ENCODE results near the gene SIX1. TPM values are rescaled to one million over a fixed set of nuclear protein-coding genes. Genes with fewer than 3 reads are reported as not detected.

SIX1 gene
- total RNA-seq, 2 donors from 2014 or later: not detected

DNA sequence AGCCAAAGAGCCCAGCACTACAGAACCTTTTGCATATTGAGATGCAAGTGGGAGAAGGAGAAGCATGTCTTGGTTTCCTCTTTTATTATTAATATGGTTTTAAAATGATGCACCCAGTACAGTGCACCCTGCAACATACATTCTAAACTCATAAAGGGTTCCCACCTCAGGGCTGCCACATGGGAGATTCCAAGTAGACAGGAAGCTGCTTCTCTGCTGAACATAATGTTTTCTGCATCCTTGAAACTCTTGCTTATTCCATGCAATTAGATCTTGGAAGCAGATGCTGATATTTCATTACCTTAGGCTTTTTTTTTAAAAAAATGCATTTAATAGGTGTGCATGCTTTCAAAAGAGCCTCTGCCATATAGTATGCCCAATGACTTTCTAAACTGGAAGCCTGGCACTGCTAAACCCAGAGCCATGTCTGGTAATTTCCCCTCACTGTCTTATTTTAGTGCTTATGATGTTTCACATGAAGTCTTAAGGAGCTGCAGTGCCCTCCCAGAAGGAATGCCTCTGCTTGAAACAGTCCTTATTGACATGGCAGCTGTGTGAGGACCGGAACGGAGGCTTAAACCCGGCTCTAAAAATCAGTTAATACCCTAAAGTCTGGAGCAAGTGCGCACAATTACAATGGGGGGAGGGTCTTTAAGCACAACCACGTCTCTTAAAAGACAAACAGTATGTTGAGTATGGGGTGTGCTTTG, 2.0 kb upstream of the SIX1 start:
- no peak overlapping the region for H3K27ac Mint-ChIP-seq
- no peak for ATAC-seq

DNA sequence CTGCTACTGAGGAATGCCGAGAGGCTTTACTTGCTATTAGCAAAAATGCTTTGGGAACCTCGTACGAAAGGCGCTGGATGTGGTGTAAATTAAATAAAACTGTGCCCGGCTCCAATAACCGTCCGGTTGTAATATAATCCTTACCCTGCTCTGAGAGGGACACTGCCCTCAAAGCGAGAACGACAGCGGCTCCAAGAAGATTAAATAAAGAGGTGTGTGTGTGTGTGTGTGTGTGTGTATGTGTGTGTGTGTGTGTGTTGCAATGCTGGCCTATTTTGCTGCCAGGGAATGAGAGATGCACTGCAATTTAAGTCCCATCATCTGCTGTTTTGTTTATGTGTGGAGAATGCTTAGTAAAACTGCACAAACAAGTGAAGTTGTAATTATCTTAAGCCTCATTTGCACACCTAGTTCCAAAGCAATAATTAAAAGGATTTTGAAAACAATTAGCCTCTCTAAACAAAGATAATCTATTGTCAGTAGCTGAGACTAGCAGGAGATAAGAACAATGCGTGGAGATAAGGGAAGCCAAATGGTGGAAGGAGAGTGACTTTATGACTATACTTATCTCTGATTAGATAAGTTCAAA, 1.2 kb upstream of the SIX1 start:
- Mint-ChIP-seq H3K4me3 (peak overlapping the region; percentile 46), H3K36me3 (no peaks in the 10 kb centered on the region)
- no peak for ATAC-seq

More for the DNA sequence above, 2.0 kb upstream of the SIX1 start:
- H3K4me1 Mint-ChIP-seq (ENCODE audit: low read depth in 2 of 2): peaks cover 34 to 36% of the 10 kb centered on the region in 2 donors
- H3K36me3 Mint-ChIP-seq: no peaks in the 10 kb centered on the region
- DNase-seq (ENCODE audit: low spot score): no peak
- H3K9me3 Mint-ChIP-seq: no peaks in the 10 kb centered on the region
- peaks cover 74 to 83% of the 10 kb centered on the region in 2 donors for H3K27me3 Mint-ChIP-seq
- H3K4me3 Mint-ChIP-seq: no peak overlapping the region

GRCh38 chr14:60649875-60650372, 647 bp upstream of the SIX1 start:
- Mint-ChIP-seq H3K27me3 (peaks cover 71 to 83% of the 10 kb centered on the region in 2 donors), H3K4me3 (peak overlapping the region; percentile 46), H3K27ac (no peak overlapping the region), H3K36me3 (no peaks in the 10 kb centered on the region), H3K9me3 (no peaks in the 10 kb centered on the region), H3K4me1 (ENCODE audit: low read depth in 2 of 2) (peaks cover 28 to 32% of the 10 kb centered on the region in 2 donors)
- DNase-seq (ENCODE audit: low spot score): no peak
- no peak for ATAC-seq

More for the DNA sequence above, 1.2 kb upstream of the SIX1 start:
- Mint-ChIP-seq H3K9me3 (no peaks in the 10 kb centered on the region), H3K4me1 (ENCODE audit: low read depth in 2 of 2) (peaks cover 28 to 34% of the 10 kb centered on the region in 2 donors), H3K27me3 (peaks cover 72 to 83% of the 10 kb centered on the region in 2 donors), H3K27ac (no peak overlapping the region)
- no peak for DNase-seq (ENCODE audit: low spot score)

- Mint-ChIP-seq H3K4me3 (peak overlapping the region; percentile 50), H3K27ac (no peak overlapping the region), H3K27me3 (peaks cover 69 to 83% of the 10 kb centered on the region in 2 donors), H3K9me3 (no peaks in the 10 kb centered on the region), H3K36me3 (no peaks in the 10 kb centered on the region), H3K4me1 (ENCODE audit: low read depth in 2 of 2) (peaks cover 15 to 25% of the 10 kb centered on the region in 2 donors)
- ATAC-seq (peak in 1 of 2 donors; percentile 3), DNase-seq (ENCODE audit: low spot score) (no peak)
These were observed 886 bp downstream of the SIX1 start for GRCh38 chr14:60648249-60648933.

- Mint-ChIP-seq H3K36me3 (no peaks in the 10 kb centered on the region), H3K27ac (no peak overlapping the region), H3K4me1 (ENCODE audit: low read depth in 2 of 2) (peaks cover 12 to 24% of the 10 kb centered on the region in 2 donors), H3K27me3 (peaks cover 67 to 85% of the 10 kb centered on the region in 2 donors), H3K9me3 (no peaks in the 10 kb centered on the region), H3K4me3 (peak overlapping the region; percentile 50)
- ATAC-seq (no peak), DNase-seq (ENCODE audit: low spot score) (no peak)
These were observed 1.4 kb downstream of the SIX1 start for GRCh38 chr14:60647837-60648248.

- Mint-ChIP-seq H3K9me3 (no peaks in the 10 kb centered on the region), H3K4me3 (peak overlapping the region; percentile 50), H3K36me3 (no peaks in the 10 kb centered on the region), H3K27ac (no peak overlapping the region), H3K27me3 (peaks cover 67 to 86% of the 10 kb centered on the region in 2 donors), H3K4me1 (ENCODE audit: low read depth in 2 of 2) (peaks cover 12 to 24% of the 10 kb centered on the region in 2 donors)
- DNase-seq (ENCODE audit: low spot score) (no peak), ATAC-seq (no peak)
These were observed 2.0 kb downstream of the SIX1 start for GRCh38 chr14:60647081-60647836.

DNA sequence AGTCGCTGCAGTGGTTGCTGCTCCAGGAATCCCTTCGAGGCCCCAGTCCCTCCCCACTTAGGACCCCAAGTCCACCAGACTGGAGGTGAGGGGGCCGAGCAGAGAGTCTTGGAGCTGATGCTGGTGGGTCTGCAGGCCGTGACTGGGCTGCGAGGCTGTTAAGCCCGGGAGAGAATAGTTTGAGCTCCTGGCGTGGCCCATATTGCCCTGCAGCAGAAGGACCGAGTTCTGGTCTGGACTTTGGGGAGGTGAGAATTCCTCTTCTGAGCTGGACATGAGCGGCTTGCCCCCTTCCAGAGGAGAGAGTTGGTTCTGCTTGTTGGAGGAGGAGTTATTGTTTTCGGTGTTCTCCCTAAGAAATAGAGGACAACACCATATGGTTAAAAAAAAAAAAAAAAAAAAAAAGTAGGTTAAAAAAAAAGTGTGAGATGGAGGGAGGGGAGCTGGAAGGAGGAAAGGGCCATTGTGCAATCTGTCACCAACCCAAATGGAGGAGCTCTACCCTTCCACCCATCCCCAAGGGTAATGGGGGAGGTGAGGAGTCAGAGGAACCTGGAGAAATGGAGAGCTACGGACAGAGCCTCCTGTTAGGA, 3.0 kb downstream of the SIX1 start:
- Mint-ChIP-seq H3K4me3 (no peak overlapping the region), H3K27me3 (peaks cover 65 to 83% of the 10 kb centered on the region in 2 donors), H3K36me3 (no peaks in the 10 kb centered on the region), H3K27ac (no peak overlapping the region), H3K4me1 (ENCODE audit: low read depth in 2 of 2) (peaks cover 8 to 20% of the 10 kb centered on the region in 2 donors), H3K9me3 (no peaks in the 10 kb centered on the region)
- ATAC-seq (no peak), DNase-seq (ENCODE audit: low spot score) (no peak)

DNA sequence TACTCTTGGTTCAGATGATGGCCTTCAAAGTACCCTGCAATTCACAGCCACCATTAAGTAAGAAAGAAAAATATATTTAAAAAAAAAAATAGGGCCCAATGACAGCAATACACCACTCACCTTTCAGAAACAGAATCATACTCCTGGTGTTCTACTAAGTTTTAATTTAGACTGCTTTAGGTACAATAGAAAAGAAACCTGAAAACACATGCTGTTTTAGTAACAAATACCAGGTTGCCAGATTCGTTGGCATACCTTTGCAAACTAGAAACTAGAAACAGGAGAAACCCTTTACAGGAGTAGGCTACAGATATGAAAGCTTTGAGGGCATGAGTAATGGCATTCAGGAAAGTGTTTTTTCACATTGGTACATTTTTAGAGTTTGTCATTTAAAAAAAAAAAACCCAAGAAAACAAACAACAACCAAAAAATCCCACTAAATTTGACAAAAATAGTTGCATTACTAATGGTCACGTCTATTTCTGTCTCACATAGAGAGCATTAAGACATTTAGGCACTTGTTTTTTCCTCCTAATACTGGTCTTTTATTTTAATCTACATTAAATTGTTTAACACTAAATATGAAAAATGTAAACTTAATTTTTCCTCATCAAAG, 4.0 kb downstream of the SIX1 start:
- peaks cover 7 to 19% of the 10 kb centered on the region in 2 donors for H3K4me1 Mint-ChIP-seq (ENCODE audit: low read depth in 2 of 2)
- peaks cover 67 to 83% of the 10 kb centered on the region in 2 donors for H3K27me3 Mint-ChIP-seq
- H3K4me3 Mint-ChIP-seq: no peak overlapping the region
- H3K36me3 Mint-ChIP-seq: no peaks in the 10 kb centered on the region
- ATAC-seq (no peak), DNase-seq (ENCODE audit: low spot score) (no peak)
- no peak overlapping the region for H3K27ac Mint-ChIP-seq
- H3K9me3 Mint-ChIP-seq: no peaks in the 10 kb centered on the region

DNA sequence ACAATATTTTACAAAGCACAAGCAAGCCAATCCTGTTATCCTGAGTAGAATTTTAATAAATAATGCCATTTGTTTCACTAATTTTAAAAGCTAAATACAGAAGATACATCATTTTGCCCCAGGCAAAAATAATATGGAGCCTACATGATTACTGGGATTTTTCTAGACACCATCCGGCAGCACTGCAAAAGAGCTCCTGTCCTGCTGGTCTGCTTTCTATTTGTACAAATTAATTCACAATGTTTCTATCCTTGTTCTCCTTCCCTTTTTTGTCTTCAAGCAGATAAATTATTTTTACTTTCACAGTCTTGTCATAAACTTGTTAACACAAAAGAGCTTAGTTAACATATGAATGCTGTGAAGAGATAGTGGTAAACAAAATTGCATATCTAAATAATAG, 4.6 kb downstream of the SIX1 start:
- Mint-ChIP-seq H3K4me1 (ENCODE audit: low read depth in 2 of 2) (peaks cover 7 to 15% of the 10 kb centered on the region in 2 donors), H3K36me3 (no peaks in the 10 kb centered on the region), H3K4me3 (no peak overlapping the region), H3K9me3 (no peaks in the 10 kb centered on the region), H3K27ac (no peak overlapping the region), H3K27me3 (peaks cover 64 to 83% of the 10 kb centered on the region in 2 donors)
- DNase-seq (ENCODE audit: low spot score): no peak
- no peak for ATAC-seq

DNA sequence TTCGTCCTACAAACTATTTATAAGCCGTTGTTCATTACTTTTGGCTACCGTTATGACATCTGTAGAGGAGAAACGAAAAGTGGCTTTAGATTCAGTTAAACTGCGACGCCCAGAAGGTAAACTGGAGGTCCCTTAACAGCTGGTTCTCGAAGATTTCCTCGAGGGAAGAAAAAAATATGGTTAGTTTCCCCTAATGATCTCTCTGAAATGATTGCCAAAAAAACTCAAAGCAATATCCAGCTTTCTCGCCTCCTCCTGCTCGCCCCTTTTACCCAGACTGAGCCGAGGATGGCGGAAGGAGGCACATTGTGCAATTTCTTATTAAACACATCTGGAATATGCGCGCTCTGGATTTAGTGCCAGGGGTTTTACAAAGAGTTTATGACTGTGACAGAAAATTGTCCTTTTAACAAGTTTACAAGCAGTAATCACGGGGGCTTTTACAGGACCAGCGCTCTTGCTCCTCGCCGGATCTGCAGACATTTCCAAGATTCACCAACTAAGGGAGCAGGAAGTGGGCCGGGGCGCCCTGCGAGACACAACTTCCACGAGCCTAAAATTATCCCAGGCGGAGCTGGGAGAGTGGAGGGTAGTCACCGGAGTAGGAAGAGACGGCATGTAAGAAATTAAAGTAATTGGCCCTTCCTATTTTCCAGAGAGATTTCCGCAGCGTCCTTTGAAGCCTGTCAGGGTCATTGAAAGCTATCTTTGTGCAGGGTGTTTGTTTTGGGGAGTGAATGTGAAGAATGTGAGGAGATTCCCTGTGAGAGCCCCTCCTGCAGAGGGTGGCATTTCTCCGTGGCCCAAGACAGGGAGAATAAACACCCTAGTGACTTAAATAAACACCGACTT, 5.6 kb downstream of the SIX1 start:
- H3K4me1 Mint-ChIP-seq (ENCODE audit: low read depth in 2 of 2): peaks cover 7 to 15% of the 10 kb centered on the region in 2 donors
- no peaks in the 10 kb centered on the region for H3K9me3 Mint-ChIP-seq
- DNase-seq (ENCODE audit: low spot score) (no peak), ATAC-seq (no peak)
- H3K4me3 Mint-ChIP-seq: peak overlapping the region; percentile 17
- H3K36me3 Mint-ChIP-seq: no peaks in the 10 kb centered on the region
- no peak overlapping the region for H3K27ac Mint-ChIP-seq
- H3K27me3 Mint-ChIP-seq: peaks cover 68 to 91% of the 10 kb centered on the region in 2 donors

DNA sequence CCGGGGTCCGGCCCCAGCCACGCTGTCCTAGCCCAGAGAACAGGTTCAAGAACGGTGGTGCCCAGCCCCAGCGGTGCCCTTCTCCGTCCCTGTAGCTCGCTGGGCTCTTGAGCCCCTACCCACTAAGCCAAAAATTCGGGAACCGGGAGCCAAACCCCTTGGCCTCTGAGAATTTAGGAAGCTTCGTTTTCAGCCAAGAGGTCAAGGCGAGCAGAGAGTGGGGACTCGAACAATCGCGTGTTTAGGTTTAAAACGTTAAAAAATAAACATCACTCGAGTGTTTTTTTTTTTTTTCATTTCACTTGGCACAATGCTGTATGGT, 6.2 kb downstream of the SIX1 start:
- no peak for DNase-seq (ENCODE audit: low spot score)
- H3K36me3 Mint-ChIP-seq: no peaks in the 10 kb centered on the region
- H3K27me3 Mint-ChIP-seq: peaks cover 70 to 93% of the 10 kb centered on the region in 2 donors
- no peak for ATAC-seq
- H3K27ac Mint-ChIP-seq: no peak overlapping the region
- H3K4me1 Mint-ChIP-seq (ENCODE audit: low read depth in 2 of 2): peaks cover 7 to 15% of the 10 kb centered on the region in 2 donors
- H3K4me3 Mint-ChIP-seq: peak overlapping the region; percentile 17
- no peaks in the 10 kb centered on the region for H3K9me3 Mint-ChIP-seq

Measured in natural killer cell treated with Interleukin-12 subunit alpha and Interleukin-12 subunit beta and Interleukin-15 and Interleukin-18, amount 100 ng/mL, for 72 hours (primary cell).